ENCODE measurements around the gene INHA.

- TF ChIP-seq POLR2A (IDR thresholded peaks at IDR 0.05), result no peak
- no peak for TF ChIP-seq POLR2AphosphoS5 (IDR thresholded peaks at IDR 0.05)
These were observed 26.7 kb upstream of the INHA start for GRCh38 chr2:219545295-219545942.
